NCI-H524 (cell line): Measurements from ENCODE around the gene CLEC4M.
"Not testable (repeated sequence)": the region's sequence is repeated elsewhere in the genome, so short reads cannot be mapped to it uniquely, and the experiment has no call there.

Experiments
- DNase-seq, 2 experiments: peaks; one replicate each; lab custom pipeline; 2025; lab: John Stamatoyannopoulos, UW

The CLEC4M gene

GRCh38 chr19:7808108-7808507 lies 45.1 kb downstream of the CLEC4M start:
- no peak for DNase-seq

- no peak for DNase-seq
These were observed 48.9 kb downstream of the CLEC4M start for GRCh38 chr19:7811989-7812388.

DNA sequence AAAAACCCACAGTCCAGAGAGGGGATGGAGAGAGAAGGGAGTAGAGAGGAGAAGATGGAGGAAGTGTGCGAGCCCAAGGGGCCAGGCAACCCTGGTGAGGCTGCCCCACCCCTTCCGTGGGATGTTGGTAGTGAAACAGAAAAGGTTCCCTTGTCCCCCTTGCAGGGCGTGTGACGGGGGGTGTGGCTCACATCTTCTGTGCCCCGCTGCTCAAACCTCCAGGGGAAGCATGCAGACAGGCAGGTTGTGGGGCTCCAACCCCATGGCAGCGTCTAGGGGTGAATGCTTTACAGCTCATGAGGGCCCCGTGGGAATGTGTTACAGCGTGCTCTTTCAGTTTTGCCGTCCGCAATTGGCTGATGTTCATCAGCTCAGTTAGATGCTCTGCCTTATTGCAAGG lies 52.3 kb downstream of the CLEC4M start:
- DNase-seq = no peak

DNA sequence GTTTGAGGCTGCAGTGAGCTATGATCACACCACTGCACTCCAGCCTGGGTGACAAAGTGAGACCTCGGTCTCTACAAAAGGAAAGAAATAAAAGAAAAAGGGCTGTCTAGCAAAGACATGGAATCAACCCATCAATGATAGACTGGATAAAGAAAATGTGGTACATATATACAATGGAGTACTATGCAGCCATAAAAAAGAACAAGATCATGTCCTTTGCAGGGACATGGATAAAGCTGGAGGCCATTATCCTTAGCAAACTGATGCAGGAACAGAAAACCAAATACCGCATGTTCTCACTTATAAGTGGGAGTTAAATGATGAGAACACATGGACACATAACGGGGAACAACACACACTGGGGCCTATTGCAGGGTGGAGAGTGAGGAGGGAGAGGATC lies 53.0 kb downstream of the CLEC4M start:
- not testable (repeated sequence) for DNase-seq

DNA sequence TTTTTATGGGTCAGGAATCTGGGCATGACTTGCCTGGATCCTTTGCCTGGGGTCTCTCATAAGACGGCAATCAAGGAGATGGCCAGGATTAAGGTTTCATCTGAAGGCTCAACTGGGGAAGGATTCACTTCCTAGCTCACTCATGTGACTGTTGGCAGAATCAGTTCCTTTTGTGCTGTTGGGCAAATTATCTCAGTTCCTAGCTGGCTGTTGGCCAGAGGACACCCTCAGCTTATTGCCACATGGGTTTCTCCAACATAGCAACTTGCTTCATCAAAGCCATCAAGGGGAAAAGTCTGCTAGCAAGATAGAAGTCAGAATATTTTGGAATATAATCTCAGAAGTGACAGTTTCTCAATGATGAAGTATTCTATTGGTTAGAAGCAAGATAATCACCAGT lies 54.8 kb downstream of the CLEC4M start:
- DNase-seq = no peak

DNA sequence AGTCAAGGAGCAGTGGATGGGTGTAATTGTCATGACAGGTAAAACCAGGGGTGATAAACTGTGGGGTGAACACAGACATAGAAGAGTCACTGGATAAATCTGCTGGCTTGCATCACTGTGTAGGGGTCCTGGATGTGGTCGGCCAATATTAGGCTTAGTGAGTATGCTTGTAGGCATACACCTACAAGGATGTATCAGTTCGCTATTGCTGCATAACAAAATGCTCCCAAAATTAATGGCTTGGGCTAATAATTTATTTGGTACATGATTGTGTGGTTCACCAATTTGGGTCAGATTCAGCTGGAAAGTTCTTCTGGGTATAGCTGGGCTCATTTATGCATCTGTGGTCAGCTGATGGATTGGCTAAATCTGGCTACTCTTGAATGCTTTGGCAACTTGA lies 55.8 kb downstream of the CLEC4M start:
- DNase-seq = no peak
